Activated CD8-positive, alpha-beta memory T cell treated with anti-CD3 and anti-CD28 coated beads for 24 hours (primary cell): Measurements from ENCODE around the gene TLNRD1.

Source experiments
- DNase-seq: peaks from one replicate; pipeline ENCODE4 v3.0.0-alpha.2; 2020

The TLNRD1 gene

DNA sequence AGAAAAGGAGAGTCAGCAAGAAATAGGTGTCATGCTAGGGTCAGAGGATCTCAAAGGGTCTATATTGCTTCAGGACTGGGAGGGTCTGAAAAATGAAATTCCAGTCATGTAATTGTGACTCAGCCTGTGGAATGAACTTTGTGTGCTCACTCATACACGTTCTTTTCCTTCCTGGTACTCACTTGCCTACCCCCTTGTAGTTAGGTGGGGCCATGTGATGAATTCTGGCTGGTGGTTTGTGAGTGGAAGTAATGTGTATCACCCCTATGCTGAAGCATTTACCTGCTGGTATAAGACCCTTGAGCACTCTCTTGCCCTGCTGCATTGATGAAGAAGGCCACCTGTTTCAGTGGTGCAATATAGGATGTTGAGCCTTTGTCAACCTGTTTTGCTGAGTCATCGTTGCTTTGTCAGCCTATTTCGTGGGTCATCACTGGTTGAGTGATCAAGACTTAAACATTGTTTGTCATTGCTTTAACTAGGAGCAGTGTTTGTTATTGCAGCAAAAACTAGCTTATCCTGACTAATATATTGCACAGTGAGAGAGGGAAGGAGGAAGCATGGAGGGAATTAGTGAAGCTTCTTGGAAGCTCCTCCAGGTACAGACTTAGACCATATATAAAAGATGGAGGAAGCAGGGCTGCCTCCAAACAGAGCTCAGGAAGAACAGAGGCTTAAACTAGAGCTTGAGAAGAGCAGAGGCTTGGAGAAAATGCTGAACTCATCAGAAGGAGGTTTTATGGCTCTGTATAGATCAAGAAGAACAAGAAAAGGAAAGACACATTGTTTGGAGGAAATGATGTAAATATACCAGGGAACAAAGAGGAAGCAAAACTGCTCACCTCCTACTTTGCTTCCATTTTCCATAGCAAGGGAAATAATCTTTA, 28.9 kb downstream of the TLNRD1 start:
- no peak for DNase-seq

DNA sequence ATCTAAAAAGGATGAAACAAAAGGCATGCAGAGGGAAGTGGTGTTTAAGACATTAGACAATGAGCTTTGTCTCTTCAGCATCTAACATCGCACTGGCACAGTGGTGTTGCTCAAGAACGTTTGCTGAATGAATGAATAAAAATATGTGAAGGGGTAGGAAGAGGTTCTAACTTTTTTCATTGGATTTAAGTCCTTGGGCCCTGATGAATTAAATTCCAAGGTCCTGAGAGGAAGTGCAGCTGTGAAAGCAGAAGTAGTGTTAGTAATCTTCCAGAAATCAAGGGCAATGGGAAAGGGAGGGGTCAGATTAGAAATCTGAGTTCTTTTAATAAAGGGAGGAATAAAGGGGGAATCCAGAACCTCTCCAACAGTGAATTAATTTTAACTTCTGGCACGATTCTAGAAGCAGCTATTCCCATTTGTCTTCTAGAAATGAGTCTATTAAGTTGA, 29.6 kb downstream of the TLNRD1 start:
- DNase-seq = no peak

DNA sequence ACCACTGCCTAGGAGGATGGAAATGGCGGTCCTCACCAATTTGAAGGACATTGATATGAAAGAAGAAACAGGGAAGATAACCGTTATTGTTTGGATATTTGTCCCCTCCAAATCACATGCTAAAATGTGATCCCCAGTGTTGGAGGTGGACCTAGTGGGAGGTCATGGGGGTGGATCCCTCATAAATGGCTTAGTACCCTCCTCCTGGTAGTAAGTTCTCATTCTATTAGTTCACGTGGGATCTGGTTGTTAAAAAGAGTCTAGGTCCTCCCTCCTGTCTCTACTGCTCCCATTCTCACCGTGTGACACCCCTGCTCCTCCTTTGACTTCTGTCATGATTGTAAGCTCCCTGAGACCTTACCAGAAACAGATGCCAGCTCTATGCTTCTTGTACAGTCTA, 30.5 kb downstream of the TLNRD1 start:
- no peak for DNase-seq

DNA sequence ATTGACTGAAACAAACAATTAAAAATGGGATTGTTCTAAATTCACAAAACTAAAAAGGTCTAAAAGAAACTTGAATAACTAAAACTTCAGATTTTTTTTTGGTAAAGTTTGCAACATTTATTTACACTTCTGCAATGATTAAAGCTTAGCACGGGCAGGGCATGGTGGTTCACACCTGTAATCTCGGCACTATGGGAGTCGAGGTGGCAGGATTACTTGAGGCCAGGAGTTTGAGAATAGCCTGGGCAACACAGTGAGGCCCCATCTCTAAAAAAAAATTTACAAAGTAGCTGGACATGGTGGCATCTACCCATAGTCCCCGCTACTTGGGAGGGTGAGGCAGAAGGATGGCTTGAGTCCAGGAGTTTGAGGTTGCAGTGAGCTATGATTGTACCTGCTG, 31.6 kb downstream of the TLNRD1 start:
- no peak for DNase-seq

DNA sequence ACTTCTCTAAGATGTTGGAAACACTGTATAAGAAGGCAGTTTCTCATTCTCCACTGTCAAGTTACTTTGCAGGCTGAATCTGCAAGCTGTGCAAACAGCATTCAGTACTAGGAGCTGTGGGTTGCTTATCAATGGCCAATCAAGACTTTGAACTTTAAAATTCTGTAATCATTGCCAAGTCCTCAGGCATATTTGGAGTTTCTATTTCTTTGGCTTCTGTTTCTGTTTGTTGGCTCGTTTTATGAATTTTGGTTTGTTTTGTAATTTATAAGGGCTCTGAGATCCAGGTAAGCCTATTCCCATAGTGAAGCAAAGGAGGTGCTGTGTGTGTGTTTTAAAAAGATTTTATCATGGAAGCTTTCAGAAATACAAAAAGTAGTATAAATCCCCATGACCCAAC, 32.1 kb downstream of the TLNRD1 start:
- no peak for DNase-seq

DNA sequence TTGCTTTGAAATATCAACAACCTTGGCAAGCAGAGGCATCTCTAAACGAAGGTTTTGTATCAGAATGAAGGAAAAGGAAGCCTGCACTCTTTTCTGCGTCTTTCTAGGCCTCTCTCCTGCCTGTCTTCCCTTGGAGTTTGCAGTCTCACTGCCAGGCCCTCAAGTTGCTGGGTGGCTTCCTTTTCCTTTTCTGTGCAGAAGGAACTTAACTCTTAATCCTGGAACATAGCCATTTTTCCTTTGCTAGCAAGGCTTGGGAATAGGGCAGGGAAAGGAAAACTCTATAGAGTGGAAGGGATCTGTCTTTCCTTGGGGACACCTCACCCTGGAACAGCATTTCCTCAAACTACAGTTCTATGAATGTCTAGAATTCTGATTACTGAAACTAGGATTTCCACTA, 32.8 kb downstream of the TLNRD1 start:
- no peak for DNase-seq

DNA sequence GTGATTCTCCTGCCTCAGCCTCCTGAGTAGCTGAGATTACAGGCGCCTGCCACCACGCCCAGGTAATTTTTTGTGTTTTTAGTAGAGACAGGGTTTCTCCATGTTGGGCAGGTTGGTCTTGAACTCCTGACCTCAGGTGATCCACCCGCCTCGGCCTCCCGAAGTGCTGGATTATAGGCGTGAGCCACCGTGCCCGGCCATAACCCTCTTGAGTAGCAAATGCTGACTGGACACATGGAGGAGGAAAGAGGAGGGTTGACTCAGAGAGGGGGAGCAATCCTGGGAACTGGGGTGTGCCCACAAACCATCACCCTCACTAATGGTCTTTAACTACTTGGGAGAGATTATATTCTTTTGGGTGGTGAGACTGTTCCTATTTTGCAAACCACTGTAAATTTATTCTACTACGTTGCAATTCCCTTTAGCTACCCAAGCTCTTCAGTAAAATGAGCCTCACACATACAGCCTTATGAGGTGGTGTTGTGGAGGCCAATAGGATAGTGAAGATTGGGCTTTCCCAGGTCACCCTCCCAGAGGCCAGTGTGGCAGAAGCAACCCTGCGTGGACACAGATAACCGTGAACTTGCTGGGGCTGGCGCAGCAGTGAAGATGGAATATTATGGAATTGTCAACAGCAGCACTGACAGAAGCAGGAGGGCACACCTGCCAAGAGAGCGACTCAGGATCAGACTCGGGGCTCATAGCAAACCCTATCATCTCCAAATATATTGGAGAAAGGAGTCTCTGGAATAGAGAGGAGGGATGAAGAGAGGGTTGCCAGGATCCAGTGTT, 37.4 kb downstream of the TLNRD1 start:
- DNase-seq = peak; percentile 32

DNA sequence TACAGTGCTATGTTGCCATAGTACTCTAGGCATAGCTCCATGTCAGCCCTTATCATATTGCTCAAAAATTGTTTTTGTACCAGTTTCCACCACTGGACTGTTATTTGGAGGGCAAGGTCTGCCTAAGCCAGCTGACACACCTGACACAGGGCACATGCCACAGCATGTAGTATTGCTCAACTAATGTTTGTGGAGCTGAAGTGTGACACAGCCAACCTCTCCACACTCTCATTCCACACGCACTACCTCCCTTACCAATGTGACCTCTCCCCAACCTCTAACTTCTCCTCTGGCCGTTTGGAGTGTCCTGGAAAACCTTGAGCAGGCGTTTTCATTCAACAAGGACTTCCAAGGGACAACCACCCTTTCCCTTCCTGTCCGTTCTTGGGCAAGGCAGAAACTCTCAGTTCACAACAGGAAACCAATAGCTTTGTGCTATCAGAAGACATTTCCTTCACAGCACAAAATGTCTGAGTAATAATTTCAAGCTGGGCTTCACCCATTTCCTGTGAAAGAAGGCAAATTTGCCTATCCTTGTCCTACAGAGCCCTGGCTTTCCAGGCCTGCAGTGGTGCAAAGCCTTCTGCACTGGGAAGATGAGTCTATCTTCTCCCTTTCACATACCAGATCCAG, 38.4 kb downstream of the TLNRD1 start:
- peak; percentile 32 for DNase-seq

DNA sequence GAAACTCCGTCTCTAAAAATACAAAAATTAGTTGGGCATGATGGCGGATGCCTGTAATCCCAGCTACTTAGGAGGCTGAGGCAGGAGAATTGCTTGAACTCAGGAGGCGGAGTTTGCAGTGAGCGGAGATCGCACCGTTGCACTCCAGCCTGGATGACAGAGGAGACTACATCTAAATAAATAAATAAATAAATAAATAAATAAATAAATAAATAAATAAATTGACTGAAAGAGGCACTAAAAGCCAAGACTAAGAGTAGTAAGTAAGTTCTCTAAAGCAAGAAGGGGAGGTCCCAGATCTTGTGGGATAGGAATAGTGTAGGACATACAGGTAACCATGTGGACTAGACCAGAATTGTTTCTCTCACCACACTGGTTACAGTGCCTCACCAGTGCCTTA, 40.0 kb downstream of the TLNRD1 start:
- peak; percentile 3 for DNase-seq

DNA sequence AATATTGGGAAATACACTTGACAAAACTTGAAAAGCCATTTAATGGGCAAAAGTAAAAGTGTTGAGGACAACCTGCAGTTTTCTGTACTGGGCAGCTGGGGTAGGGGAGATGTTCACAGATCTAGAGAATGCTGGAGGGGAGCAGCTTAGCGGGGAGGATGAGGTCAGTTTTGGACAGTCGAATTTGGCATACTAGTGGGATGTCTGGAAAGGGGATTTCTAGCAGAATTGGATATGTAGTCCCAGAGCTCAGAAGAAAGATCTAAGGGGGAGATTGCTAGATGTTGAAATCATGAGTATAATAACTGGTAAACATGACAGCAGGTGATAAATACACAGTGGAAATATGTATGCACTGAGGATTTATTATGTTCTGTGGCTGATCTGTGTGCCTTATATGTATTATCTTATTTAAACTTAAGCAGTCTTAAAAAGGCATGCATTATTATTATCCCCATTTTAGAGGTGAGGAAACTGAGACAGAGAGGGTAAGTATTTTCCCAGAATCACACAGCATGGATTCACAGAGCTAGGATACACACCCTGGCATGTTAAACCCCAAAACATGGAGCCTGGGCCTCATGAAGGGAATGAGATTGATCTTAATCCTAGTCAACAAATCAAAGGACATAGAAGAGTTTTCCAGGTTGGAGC, 42.7 kb downstream of the TLNRD1 start:
- peak; percentile 3 for DNase-seq

DNA sequence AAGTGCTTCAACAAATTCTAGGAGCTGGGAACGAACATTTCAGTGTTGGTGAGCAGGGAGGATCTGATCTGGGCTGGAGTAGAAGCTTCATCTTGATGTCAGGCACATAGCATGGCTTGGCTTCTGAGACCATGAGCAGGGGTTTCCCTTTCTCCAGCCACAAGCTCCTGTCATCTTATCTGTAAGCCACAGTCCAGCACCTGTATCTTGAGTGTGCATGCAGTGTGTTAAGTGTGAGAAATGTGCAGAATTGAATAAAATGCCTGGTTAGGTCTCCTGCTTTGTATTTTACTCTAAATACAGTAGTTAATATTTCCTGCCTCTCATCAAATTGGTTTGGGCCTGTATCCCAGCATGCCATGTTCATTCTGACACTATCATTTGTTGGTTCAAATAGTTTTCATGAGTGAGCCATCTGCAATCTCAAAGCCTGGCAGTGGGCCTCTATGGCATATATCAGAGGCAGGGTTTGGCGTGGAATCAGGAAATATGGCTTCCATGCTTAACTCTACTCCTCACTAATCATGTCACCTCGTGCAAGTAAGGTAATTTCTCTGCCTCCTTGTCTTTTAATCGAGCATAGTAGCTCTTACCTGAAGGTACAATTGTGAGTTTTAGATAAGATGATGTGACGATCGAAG, 43.3 kb downstream of the TLNRD1 start:
- DNase-seq = peak; percentile 7

DNA sequence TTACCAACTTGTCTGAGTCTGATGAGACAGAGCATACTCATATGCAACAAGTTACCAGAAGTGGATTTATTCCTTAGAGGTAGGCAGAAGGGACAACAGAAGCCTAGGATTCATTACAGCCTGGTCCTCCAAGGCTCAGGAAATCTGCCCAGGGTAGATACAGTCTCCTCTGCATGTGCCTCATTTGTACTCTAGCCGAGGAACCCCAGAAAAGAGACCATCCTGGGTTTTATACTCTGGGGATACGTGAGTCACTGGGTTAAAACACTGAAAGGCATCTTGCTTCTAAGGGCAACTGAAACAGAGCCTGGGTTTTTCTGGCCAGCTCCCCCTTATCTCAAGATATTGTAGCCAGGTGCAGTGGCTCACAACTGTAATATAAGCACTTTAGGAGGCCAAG, 45.6 kb downstream of the TLNRD1 start:
- peak; percentile 11 for DNase-seq

DNA sequence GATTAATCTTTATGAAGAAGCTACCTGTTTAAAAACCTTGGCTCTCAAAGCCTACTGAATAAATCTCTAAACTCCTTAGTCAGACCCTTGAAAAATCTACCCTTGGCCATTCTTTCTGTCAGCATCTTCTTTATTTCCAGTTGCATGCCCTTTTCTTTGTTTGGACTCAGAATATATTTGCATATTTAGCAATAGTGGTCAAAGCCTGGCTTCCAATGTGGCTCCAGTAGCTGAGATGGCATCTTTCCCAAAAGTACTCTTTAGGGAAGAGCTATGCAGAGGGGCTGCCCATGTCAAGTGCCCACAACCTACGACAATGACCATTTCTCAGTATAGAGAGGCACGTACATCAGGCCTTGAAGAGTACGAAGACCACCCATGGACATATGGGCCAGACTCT, 47.2 kb downstream of the TLNRD1 start:
- no peak for DNase-seq

DNA sequence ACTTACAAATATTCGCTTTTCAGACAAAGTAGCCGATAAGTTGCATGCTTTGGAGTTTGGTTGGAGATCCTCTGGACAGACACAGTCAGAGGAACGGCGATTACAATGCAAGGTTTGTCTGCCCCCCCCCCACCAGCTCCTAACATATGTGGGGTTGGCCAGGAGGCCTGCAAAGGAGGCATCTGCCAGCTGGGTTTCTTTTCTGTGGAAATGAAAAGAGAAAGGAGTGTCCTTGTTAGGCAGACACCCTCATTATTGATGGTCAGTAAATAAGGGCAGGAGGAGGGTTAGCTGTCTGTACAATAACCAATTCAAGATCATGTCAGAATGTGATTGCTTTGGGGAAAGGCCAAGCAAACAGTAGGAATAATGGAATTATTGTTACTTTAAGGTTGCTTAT, 49.1 kb downstream of the TLNRD1 start:
- DNase-seq = no peak

DNA sequence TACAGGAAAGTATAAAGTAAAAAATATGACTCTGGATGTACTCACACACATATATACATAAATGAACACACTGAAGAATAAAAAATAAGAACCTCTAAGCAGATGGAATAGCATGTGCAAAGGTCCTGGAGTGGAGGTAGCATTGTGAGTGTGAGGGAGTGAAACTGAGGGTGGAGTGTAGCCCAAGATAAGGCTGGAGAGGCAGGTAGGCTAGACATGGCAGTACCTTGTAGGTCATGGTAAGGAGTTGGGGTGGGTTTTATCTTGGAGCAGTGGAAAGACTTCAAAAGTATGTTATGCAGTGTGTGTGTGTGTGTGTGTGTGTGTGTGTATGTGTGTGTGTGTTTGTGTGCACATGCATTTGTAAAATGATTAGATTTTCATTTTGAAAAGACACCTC, 49.5 kb downstream of the TLNRD1 start:
- DNase-seq = no peak

DNA sequence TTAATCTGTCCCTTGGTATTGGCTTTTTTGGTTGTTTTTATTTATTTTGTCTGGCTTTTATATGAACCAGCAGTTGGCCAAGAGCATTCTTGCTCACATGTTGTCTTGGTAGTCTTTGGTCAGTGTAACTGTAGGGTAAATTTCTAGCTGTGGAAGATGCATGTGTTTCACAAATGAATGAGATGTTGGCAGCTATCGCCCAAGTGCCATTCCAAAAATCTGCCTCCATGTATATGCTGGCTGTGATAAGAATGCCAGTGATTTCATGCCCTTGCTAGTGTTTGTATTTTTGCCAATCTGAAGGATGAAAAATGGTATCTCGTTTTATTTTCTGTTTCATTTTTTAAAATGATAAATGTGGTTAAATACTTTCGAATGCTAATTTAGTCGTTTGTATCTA, 50.1 kb downstream of the TLNRD1 start:
- no peak for DNase-seq

DNA sequence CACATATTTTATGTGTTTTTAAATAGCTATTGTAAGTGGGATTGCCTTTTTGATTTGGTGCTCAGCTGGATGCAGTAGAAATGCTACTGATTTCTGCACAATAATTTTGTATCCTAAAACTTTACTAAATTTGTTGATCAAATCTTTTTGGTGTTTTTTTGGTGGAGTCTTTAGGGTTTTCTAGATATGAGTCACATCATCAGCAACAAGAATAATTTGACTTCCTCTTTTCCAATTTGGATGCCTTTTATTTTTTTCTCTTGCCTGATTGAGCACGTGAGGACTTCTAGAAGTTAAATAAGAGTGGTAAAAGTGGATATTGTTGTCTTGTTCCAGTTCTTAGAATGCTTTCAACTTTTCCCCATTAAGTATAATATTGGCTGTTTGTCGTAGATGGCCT, 51.3 kb downstream of the TLNRD1 start:
- no peak for DNase-seq

DNA sequence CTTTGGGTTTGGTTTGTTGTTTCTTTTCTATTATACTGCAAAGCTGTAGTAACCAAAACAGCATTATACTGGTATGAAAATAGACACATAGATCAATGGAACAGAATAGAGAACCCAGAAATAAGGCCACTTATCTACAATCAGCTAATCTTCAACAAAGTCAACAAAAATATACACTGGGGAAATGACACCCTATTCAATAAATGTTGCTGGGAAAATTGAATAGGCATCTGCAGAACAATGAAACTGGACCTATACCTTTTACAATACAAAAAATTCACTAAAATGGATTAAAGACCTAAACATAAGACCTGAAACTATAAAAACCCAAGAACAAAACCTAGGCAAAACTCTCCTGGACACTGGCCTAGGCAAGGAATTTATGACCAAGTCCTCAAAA, 52.9 kb downstream of the TLNRD1 start:
- no peak for DNase-seq

DNA sequence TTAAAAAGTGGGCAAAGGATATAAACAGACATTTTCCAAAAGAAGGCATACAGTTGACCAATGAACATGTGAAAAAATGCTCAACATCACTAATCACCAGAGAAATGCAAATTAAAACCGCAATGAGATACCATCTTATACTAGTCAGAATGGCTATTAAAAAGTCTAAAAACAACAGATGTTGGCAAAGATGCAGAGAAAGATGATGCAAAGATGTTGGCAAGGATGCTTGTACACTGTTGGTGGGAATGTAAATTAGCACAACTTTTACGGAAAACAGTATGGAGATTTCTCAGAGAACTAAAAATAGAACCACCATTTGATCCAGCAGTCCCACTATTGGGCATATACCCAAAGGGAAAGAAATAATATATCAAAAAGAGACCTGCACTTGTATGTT, 53.5 kb downstream of the TLNRD1 start:
- no peak for DNase-seq
